ENCODE data around the gene CCDC150. TPM values are rescaled to one million over a fixed set of nuclear protein-coding genes. Genes with fewer than 3 reads are reported as not detected.

The CCDC150 gene
- total RNA-seq, 1 donor from 2014 or later: 4.4 TPM

GRCh38 chr2:196597531-196597930, 42.0 kb upstream of the CCDC150 start:
- Histone ChIP-seq H3K36me3 (ENCODE audit: insufficient read depth, low read length) (no peaks in the 10 kb centered on the region), H2AFZ (ENCODE audit: low read depth, low read length) (no peak overlapping the region), H3K79me2 (ENCODE audit: insufficient read depth, low read length) (no peaks in the 10 kb centered on the region), H3K27me3 (ENCODE audit: insufficient read depth, low read length) (no peaks in the 10 kb centered on the region), H3K9me3 (ENCODE audit: insufficient read depth, low read depth, low read length) (no peaks in the 10 kb centered on the region), H3K4me2 (ENCODE audit: low read length) (no peak overlapping the region), H3K4me3 (ENCODE audit: insufficient read depth, low read depth, low read length) (no peak overlapping the region), H4K20me1 (ENCODE audit: insufficient read depth, low read length) (no peaks in the 10 kb centered on the region), H3K4me1 (ENCODE audit: insufficient read depth, low read length) (peaks cover 18% of the 10 kb centered on the region), H3K27ac (ENCODE audit: low read depth, low read length) (no peak overlapping the region), H3K9ac (ENCODE audit: low read length) (no peak overlapping the region)
- H3K9me3 Mint-ChIP-seq (ENCODE audit: unreplicated experiment): peaks cover 3% of the 10 kb centered on the region
- no peaks in the 10 kb centered on the region for H3K36me3 Mint-ChIP-seq (ENCODE audit: low read depth, unreplicated experiment)
- H3K27me3 Mint-ChIP-seq (ENCODE audit: low read depth, unreplicated experiment): peaks cover 19% of the 10 kb centered on the region
- H3K27ac Mint-ChIP-seq (ENCODE audit: unreplicated experiment): no peak overlapping the region
- H3K4me1 Mint-ChIP-seq (ENCODE audit: low read depth, unreplicated experiment): peaks cover 8% of the 10 kb centered on the region
- FAIRE-seq (no peak), DNase-seq (ENCODE audit: low read depth) (peak; percentile 14)
- H3K4me3 Mint-ChIP-seq (ENCODE audit: unreplicated experiment): no peak overlapping the region
- TF ChIP-seq CTCF (IDR thresholded peaks at IDR 0.05; ENCODE audit: insufficient read depth, low read depth, low read length): no peak
- TF ChIP-seq EZH2 (IDR thresholded peaks at IDR 0.05; ENCODE audit: insufficient read depth, low read length): no peak

DNA sequence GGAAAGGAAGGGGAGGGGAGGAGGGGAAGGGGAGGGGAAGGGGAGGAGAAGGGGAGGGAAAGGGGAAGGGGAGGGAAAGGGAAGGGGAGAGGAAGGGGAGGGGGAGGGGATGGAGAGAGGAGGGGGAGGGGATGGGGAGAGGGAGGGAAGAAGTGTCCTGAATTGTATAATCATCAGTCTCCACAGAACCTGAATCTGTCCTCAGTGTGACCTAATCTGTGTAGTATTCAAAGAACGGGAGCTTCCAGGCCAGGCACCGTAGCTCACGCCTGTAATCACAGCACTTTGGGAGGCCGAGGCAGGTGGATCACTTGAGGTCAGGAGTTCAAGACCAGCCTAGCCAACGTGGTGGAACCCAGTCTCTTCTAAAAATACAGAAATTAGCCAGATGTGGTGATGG, 41.1 kb upstream of the CCDC150 start:
- DNase-seq (ENCODE audit: low read depth): no peak
- Histone ChIP-seq H3K27me3 (ENCODE audit: insufficient read depth, low read length) (no peaks in the 10 kb centered on the region), H3K4me3 (ENCODE audit: insufficient read depth, low read depth, low read length) (no peak overlapping the region), H3K4me2 (ENCODE audit: low read length) (peak overlapping the region; percentile 1), H3K9me3 (ENCODE audit: insufficient read depth, low read depth, low read length) (no peaks in the 10 kb centered on the region), H4K20me1 (ENCODE audit: insufficient read depth, low read length) (no peaks in the 10 kb centered on the region), H3K79me2 (ENCODE audit: insufficient read depth, low read length) (no peaks in the 10 kb centered on the region), H3K4me1 (ENCODE audit: insufficient read depth, low read length) (peaks cover 18% of the 10 kb centered on the region), H3K27ac (ENCODE audit: low read depth, low read length) (peak overlapping the region; percentile 53), H2AFZ (ENCODE audit: low read depth, low read length) (no peak overlapping the region), H3K36me3 (ENCODE audit: insufficient read depth, low read length) (no peaks in the 10 kb centered on the region), H3K9ac (ENCODE audit: low read length) (no peak overlapping the region)
- Mint-ChIP-seq H3K27ac (ENCODE audit: unreplicated experiment) (no peak overlapping the region), H3K27me3 (ENCODE audit: low read depth, unreplicated experiment) (peaks cover 19% of the 10 kb centered on the region), H3K9me3 (ENCODE audit: unreplicated experiment) (peaks cover 3% of the 10 kb centered on the region), H3K36me3 (ENCODE audit: low read depth, unreplicated experiment) (no peaks in the 10 kb centered on the region), H3K4me1 (ENCODE audit: low read depth, unreplicated experiment) (peaks cover 8% of the 10 kb centered on the region), H3K4me3 (ENCODE audit: unreplicated experiment) (no peak overlapping the region)
- TF ChIP-seq EZH2 (IDR thresholded peaks at IDR 0.05; ENCODE audit: insufficient read depth, low read length) (no peak), CTCF (IDR thresholded peaks at IDR 0.05; ENCODE audit: insufficient read depth, low read depth, low read length) (no peak)
- no peak for FAIRE-seq

GRCh38 chr2:196598846-196599245, 40.7 kb upstream of the CCDC150 start:
- peak overlapping the region; percentile 53 for H3K27ac ChIP-seq (ENCODE audit: low read depth, low read length)
- H3K36me3 ChIP-seq (ENCODE audit: insufficient read depth, low read length): no peaks in the 10 kb centered on the region
- peaks cover 15% of the 10 kb centered on the region for H3K4me1 ChIP-seq (ENCODE audit: insufficient read depth, low read length)
- Mint-ChIP-seq H3K36me3 (ENCODE audit: low read depth, unreplicated experiment) (no peaks in the 10 kb centered on the region), H3K4me1 (ENCODE audit: low read depth, unreplicated experiment) (peaks cover 8% of the 10 kb centered on the region), H3K27ac (ENCODE audit: unreplicated experiment) (no peak overlapping the region), H3K9me3 (ENCODE audit: unreplicated experiment) (peaks cover 3% of the 10 kb centered on the region), H3K27me3 (ENCODE audit: low read depth, unreplicated experiment) (peaks cover 19% of the 10 kb centered on the region), H3K4me3 (ENCODE audit: unreplicated experiment) (no peak overlapping the region)
- no peak overlapping the region for H3K9ac ChIP-seq (ENCODE audit: low read length)
- H3K4me3 ChIP-seq (ENCODE audit: insufficient read depth, low read depth, low read length): no peak overlapping the region
- FAIRE-seq: no peak
- H3K79me2 ChIP-seq (ENCODE audit: insufficient read depth, low read length): no peaks in the 10 kb centered on the region
- H2AFZ ChIP-seq (ENCODE audit: low read depth, low read length): no peak overlapping the region
- no peaks in the 10 kb centered on the region for H3K27me3 ChIP-seq (ENCODE audit: insufficient read depth, low read length)
- H3K9me3 ChIP-seq (ENCODE audit: insufficient read depth, low read depth, low read length): no peaks in the 10 kb centered on the region
- H4K20me1 ChIP-seq (ENCODE audit: insufficient read depth, low read length): no peaks in the 10 kb centered on the region
- H3K4me2 ChIP-seq (ENCODE audit: low read length): peak overlapping the region; percentile 1
- DNase-seq (ENCODE audit: low read depth): peak; percentile 70
- no peak for TF ChIP-seq EZH2 (IDR thresholded peaks at IDR 0.05; ENCODE audit: insufficient read depth, low read length)
- TF ChIP-seq CTCF (IDR thresholded peaks at IDR 0.05; ENCODE audit: insufficient read depth, low read depth, low read length): no peak
